Stimulated activated CD4-positive, alpha-beta T cell treated with anti-CD3 and anti-CD28 coated beads, TNF-alpha, amount 100 ng/mL, for 24 hours (primary cell): Measurements from ENCODE around the gene UPK1A.
"Not testable (repeated sequence)": the region's sequence is repeated elsewhere in the genome, so short reads cannot be mapped to it uniquely, and the experiment has no call there.

Experiments
- DNase-seq, 3 experiments: peaks; one replicate each; pipeline ENCODE4 v3.0.0-alpha.2; 2020; ENCODE audit warnings: low read depth in 3 of 3

UPK1A gene

DNA sequence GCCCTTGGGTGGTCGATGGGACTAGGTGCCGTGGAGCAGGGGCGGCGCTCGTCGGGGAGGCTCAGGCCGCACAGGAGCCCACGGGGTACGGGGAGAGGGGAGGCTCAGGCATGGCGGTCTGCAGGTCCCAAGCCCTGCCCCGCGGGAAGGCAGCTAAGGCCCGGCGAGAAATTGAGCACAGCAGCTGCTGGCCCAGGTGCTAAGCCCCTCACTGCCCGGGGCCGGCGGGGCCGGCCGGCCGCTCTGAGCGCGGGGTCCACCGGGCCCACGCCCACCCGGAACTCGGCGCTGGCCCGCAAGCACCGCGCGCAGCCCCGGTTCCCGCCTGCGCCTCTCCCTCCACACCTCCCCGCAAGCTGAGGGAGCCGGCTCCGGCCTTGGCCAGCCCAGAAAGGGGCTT lies 24.8 kb downstream of the UPK1A start:
- not testable (repeated sequence) for DNase-seq

DNA sequence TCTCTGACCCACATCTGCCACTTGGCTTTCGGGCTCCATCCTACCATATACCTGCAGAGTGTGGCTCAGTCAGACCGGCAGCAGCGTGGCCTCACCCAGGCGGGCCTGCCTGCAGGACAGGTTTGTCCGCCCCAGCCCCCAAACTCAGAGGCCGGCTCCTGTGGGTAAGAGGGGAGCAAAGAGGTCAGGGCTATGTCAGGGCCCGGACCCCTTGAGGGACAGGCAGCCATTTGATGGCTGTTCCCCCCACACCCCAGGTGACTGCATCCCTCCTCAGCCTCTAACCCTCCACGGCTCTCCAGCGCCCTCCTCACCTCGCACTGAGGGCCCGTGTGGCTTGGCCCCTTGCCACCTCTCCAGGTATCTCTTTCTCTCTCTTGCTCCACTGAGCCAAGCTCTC lies 25.7 kb downstream of the UPK1A start:
- no peak for DNase-seq

DNA sequence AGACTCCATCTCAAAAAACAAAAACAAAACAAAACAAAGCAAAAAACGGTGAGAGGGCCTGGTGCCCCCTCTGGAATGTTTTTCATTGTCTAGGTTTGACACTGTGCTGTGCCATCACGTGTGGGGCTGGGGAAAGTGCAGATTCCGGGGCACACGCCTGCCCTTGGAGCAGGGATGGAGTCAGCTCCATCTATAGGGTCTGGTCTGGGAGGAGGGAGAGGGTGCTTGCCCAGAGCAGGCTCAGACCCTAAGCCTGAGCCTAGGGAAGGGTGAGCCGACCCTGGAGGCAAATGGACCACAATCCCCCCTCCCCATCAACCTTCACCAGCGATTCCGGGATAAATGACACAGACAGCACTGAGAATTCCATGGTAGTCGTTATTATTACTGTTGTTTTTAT lies 27.1 kb downstream of the UPK1A start:
- no peak for DNase-seq

DNA sequence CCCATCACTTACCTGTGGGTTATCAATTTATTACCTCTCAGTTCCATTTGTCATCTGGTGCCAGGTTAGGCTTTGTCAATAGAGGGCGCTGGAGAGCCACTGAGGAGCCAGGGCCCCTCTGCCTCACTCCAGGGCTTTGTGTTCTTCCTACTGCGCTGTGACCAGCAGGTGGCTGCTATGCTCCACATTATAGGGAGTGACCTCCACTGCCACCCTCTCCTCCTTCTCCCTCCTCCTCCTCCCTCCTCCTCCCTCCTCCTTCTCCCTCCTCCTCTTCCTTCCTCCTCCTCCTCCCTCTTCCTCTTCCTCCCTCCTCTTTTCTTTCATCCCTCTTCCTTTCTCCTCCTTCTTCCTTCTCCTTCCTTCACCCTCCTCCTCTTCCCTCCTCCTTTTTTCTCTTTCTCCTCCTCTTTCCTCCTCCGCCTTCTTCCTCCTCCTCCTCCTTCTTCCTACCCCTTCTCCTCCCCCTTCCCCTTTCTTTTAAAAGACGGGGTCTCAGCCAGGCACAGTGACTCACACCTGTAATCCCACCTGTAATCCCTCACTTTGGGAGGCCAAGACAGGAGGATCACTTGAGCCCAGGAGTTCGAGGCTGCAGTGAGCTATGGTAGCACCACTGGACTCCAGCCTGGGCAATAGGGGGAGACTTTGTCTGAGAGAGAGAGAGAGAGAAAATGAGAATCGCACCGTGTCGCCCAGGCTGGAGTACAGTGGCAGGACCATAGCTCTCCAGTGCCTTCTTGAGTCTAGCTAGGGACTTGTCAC lies 27.7 kb downstream of the UPK1A start:
- DNase-seq, result peak; percentile 82 to 91 (median 90)

DNA sequence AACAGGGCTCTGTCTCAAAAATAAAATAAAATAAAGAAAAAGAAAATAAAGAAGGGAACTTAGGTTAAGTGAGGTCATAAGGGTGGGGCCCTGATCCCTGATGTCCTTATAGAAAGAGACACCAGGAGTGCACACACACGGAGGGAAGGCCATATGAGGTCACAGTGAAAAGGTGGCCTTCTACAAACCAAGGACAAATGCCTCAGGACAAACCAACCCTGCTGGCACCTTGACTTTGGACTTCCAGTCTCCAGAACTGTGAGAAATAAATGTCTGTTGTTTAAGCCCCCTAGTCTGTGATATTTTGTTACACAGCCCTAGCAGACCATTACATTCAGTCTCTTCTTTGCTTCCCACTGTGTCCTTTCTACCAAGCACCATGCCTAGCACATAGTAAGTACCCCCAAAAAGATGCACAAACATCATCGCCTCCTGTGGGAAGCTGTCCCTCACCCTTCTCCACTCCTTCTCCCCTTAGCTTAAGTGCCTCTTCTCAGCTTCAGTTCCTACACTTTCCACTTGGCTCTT lies 29.6 kb downstream of the UPK1A start:
- DNase-seq, result no peak

DNA sequence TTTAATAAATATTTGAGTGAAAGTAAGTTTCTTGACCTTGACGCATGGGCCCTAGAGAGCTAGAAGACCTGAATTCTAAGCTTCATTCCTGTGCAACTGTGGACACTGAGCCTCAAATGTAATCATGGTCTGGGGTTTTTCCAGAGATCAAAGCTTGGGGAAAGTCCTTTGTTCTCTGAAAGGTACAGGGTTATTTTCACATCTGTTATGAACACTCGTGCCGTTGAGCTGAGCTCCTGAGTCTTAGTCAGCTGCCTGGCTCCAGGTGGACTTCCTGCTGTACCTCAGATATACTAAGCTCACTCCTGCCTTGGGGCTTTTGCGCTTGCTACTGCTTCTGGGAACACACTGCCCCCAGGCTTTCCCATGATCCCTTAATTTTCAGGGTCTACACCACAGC lies 30.5 kb downstream of the UPK1A start:
- DNase-seq, result no peak

DNA sequence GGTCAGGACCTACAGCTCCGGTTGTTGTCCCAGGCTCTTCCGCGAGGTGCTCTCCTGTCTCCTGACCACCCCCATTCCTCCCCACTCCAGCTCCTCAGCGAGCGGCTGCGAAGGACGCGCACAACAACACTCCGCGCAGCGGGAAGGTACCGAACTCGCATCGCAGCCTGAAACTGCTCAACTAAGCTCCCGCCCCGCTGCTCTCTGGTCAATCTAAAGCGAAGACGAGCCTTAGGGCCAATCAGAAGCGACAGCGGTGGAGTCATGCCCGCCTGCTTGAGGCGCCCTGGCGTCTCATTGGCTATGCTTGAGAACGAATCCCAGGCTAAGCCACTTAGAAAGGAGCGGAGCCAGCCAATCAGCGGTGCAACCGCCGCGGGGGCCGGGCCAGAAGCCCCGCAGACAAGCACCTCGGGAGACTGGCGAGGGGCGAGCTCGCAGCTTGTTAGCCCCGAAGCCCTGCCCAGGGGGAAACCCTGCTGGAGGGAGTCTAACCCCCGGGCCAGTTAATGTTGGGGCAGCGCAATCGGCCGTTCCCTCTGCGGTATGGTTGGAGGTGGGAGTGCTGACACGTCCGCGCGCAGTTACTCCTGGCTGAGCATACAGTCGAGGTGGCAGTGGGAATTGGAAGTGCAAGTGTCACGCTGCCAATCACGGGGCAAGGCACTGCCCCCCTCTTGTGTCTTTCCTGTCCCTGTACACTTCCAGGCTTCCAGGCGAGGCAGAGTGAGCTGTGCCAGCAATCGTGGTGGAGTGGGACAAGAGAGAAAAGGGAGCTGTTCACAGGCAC lies 36.1 kb downstream of the UPK1A start:
- DNase-seq, result peak; percentile 83 to 94 (median 91)

DNA sequence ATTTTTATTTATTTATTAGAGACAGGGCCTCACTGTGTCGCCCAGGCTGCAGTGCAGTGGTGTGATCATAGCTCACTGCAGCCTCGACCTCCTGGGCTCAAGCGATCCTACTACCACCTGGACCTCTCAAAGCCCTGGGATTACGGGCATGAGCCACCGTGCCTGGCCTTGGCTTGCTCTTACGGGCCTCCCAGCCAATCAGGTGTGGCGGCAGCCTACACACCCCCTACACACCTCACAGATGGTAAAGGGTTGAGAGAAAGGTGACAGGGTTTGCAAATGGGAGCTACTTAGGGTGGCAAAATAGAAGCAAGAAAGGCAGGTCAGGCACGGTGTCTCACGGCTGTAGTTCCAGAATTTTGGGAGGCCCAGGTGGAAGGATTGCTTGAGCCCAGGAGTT lies 37.0 kb downstream of the UPK1A start:
- DNase-seq, result no peak

DNA sequence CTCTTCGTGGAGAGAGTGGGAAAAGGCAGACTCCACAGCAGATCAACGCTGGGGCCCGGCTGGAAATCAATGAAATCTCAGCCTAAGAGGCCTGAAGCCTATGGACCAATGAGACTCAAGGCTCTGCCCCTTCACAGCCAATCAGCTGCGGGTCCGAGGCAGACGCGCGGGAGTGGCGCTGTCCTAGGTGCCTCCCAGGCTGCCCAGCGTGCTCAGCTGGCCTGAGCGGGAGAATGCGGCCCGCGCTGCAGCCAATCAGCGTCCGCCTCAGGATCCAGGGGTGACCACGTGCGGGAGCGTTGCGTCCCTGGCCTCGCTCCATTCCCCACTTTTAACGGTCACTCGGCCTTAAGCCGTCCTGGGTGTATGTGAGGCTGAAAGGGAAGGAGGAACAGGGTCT lies 37.9 kb downstream of the UPK1A start, which contains the start of gene ZBTB32:
ZBTB32 (plus strand) TSS at position 341 of the 400 bp plus-strand sequence. CDS start 10,069 bp downstream, outside the sequence.
- peak in 1 of 3 experiments; percentile 27 for DNase-seq

DNA sequence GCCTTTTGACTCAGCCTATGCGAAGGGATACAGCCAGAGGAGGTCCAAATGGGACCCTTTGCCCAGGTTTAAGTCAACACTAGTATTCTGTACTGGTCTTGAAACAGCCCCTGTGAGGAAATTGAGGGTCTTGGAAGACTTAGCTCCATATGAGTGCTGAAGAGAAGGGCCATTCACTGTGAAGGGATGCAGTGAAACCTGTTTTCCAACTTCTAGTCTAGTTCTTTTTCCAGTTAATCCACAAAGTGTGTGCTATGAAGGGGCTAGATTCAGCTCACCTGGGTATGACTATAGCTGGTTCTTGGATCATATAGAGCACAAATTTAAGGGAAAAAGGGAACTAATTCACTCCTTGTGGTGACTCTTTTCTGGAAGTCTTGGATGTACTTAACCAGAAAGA lies 42.1 kb downstream of the UPK1A start:
- DNase-seq, result no peak

DNA sequence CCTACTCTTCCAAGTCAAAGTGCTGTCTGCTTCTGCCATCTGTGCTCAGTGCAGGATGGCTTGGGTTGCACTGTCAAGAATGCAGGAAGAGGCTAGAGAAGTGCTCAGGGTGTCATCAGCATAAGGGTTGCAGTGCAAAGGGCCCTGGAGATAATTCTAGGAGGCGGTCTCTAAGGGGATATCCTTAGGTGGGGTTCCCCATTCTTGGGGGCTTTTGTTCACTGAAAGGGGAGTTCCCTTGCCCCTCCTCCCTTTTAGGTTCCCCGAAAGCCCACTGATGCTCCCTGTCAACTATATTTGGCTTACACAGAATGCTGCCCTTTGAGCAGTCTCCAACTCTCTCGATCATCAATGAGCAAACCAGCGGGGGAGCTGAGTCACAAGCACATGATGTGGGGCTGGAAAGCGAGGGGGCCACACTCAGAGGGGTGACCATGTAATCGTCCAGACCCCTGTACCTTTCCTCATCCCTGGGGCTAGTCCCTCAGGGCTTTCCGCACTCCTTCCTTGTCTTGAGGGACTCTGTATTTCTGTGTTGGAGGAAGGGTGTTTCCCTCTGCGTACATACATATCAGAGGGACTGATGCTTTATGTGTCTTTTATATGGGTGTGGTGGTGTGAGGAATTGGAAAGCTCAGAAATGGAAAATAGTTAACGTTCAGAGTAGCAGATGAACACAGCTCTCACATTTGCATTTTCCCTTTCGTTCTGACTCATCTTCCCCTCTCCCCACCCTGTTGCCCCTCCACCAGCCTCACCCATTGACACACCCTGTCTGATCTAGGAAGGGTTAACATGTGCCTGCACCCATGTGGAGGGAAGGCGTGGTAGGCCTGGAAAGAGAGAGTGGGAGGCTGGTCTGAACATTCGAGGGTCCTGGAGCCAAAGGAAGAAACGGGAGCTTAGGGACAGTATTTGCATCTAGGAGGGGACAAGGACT lies 44.7 kb downstream of the UPK1A start:
- DNase-seq, result peak in 2 of 3 experiments; percentile 42 to 74

DNA sequence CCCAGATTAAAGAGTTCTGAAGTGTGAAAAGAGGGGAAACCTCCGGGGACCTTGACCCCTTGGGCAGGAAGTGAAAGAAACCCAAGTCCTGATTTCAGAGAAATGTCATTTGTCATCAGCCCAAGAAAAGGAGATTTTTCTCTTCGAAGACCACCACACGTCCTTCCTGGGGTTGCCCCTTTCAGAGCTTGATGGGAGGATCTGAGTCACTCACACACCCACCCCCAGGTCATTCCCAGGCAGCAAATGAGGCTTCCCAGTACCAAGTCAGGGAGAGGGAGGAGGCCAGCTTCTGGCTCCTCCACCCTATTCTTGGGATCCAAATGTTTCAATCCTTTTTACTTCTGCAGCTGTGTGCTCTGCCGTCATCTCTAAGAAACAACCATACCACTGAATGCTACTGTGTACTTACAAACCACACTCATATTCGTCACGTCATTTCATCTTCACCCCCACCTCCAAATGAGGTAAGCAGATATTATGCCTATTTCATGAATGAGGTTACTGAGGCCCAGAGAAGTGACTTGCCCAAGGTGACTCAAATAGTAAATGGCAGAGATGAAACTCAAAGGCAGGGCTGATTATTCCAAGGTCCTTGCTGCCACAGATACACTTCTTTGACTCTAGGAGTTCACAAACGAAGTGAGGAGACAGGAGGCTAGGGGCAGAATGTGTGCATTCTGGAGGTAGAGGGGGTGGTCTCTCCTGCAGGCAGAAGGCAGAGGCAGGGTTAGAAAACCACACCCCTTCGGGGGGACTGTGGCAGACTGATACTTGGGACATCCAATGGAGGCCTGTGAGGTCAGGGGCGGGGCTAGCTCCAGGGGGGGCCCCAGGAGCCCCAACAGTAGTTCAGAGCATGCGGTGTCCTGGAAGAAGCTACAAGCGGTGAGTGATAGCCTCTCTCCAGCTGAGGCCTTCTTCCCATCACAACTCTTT lies 46.5 kb downstream of the UPK1A start:
- DNase-seq, result peak in 2 of 3 experiments; percentile 54 to 87

DNA sequence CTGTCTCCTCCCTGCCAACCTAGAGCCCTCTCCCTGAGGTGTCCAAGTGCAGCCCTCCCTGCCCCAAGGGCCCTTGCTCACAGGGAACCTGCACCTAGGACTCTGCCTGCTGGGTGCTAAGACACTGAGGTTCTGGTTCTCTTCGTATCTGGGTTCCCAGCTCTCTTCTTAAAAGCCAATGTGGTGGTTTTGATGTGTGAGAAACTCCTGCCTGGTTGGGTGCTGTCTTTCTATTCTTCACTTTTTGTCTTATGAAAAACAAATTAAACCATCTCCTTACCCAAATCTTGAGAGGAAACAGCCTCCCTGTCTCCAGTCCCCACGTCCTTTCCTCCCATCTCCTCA lies 47.2 kb downstream of the UPK1A start:
- no peak for DNase-seq

DNA sequence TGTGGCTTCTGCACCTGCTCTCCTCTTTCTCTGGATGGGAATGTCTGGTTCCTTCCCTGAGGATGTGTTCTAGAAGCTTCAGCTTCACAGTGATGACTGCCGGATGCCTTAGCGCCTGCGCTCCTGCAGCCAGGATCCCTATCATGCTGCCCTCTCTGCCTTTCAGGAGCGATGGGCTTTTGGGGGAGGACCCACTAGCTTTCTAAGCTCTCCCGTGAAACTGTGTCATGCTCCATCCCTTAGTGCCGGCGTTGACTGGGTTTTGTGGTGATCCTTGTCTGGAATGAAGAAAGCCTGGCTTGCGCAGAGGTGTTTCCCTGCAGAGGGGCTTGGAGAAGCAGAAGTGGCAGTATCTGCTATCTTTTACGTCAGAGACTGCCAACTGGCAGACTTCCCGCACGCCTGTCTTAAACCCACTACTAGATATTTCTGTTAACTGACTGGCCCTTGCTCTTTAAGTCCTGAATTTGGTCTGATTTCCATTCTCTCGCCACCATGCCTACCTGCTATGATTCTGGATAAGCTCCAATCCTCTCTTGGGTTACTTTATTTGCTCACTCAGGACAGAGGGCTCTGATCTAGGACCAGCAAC lies 47.7 kb downstream of the UPK1A start:
- no peak for DNase-seq

DNA sequence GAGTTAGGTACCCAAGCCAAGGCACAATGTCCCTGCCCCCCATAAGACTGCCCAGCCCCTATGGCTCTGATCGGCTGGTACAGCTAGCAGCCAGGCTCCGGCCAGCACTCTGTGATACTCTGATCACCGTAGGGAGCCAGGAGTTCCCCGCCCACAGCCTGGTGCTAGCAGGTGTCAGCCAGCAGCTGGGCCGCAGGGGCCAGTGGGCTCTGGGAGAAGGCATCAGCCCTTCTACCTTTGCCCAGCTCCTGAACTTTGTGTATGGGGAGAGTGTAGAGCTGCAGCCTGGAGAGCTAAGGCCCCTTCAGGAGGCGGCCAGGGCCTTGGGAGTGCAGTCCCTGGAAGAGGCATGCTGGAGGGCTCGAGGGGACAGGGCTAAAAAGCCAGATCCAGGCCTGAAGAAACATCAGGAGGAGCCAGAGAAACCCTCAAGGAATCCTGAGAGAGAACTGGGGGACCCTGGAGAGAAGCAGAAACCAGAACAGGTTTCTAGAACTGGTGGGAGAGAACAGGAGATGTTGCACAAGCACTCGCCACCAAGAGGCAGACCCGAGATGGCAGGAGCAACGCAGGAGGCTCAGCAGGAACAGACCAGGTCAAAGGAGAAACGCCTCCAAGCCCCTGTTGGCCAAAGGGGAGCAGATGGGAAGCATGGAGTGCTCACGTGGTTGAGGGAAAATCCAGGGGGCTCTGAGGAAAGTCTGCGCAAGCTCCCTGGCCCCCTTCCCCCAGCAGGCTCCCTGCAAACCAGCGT lies 48.5 kb downstream of the UPK1A start:
- no peak for DNase-seq

DNA sequence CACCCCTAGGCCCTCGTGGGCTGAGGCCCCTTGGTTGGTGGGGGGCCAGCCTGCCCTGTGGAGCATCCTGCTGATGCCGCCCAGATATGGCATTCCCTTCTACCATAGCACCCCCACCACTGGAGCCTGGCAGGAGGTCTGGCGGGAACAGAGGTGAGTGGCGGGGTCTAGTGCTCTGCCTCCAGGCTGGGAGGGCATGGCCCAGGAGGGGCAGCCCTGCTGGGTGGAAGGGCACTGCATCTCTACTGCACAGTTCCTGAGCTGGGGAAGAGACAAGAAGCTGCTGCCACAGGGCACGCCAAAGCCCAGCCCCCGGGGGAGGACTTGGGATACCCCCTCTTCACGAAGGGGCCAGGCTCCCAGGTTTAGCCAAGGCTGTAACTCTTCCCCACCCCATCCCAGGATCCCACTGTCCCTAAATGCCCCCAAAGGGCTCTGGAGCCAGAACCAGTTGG lies 49.1 kb downstream of the UPK1A start:
- DNase-seq, result no peak

DNA sequence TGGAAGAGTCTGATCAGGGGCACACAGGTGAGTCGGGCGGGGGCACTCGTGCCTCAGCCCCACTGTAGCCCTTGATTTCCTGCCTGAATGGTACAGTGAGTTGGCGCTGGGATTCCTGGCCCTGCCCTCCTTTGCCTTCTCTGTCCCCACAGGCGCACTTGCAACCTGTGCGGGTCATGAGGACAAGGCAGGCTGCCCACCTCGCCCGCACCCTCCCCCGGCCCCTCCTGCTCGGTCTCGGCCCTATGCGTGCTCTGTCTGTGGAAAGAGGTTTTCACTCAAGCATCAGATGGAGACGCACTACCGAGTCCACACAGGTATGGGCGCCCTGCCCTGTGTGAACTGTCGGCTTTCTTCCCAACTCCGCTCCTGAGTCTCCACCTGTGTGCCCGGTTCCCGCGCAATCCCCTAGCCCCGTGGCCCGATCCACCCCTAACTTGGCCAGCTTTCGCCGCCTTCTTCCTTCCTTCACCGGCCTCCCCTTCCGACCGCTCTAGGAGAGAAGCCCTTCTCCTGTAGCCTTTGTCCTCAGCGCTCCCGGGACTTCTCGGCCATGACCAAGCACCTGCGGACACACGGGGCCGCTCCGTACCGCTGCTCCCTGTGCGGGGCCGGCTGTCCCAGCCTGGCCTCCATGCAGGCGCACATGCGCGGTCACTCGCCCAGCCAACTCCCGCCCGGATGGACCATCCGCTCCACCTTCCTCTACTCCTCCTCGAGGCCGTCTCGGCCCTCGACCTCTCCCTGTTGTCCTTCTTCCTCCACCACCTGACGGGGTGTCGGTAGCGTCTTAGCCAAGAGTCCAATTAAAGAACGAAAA lies 49.9 kb downstream of the UPK1A start:
- DNase-seq, result peak in 1 of 3 experiments; percentile 26
